Endodermal cell (in vitro differentiated cells): ENCODE data around the gene GEMIN7. TPM values are rescaled to one million over a fixed set of nuclear protein-coding genes. Genes with fewer than 3 reads are reported as not detected.

ENCODE experiments used
- DNase-seq: peaks from one replicate; pipeline ENCODE4 v3.0.0-alpha.2; 2017
- H3K27ac ChIP-seq: 2 replicates; pipeline ENCODE4 v1.5.1; 2013; ENCODE audit warnings: mild to moderate bottlenecking, low read depth, low read length, moderate library complexity
- H3K27me3 ChIP-seq: 2 replicates; pipeline ENCODE4 v1.6.1; 2013; ENCODE audit warnings: mild to moderate bottlenecking, low read length, moderate library complexity; ENCODE audit not compliant: insufficient read depth, control insufficient read depth, poor library complexity, severe bottlenecking
- H3K36me3 ChIP-seq: 2 replicates; pipeline ENCODE4 v1.7.0; 2013; ENCODE audit warnings: mild to moderate bottlenecking, low read length, moderate library complexity; ENCODE audit not compliant: control insufficient read depth, insufficient read depth
- H3K4me1 ChIP-seq: one replicate; pipeline ENCODE4 v1.7.0; 2013; ENCODE audit warnings: low read length; ENCODE audit not compliant: control insufficient read depth, insufficient read depth
- H3K4me3 ChIP-seq: 2 replicates; pipeline ENCODE4 v1.5.1; 2013; ENCODE audit warnings: mild to moderate bottlenecking, low read length, moderate library complexity
- H3K9ac ChIP-seq: 2 replicates; pipeline ENCODE4 v1.6.1; 2013; ENCODE audit warnings: mild to moderate bottlenecking, low read length, moderate library complexity; ENCODE audit not compliant: poor library complexity, severe bottlenecking; ENCODE audit errors: extremely low read depth
- H3K9me3 ChIP-seq: 2 replicates; pipeline ENCODE4 v1.6.1; 2013; ENCODE audit warnings: mild to moderate bottlenecking, low read length, moderate library complexity; ENCODE audit not compliant: control insufficient read depth
- H3K27ac Mint-ChIP-seq: 2 replicates; pipeline ENCODE4 v1.8.0; 2020; ENCODE audit warnings: mixed read lengths
- H3K27me3 Mint-ChIP-seq: 2 replicates; pipeline ENCODE4 v1.8.0; 2021; ENCODE audit warnings: mild to moderate bottlenecking, mixed read lengths; ENCODE audit not compliant: insufficient read depth
- H3K36me3 Mint-ChIP-seq: 2 replicates; pipeline ENCODE4 v1.8.0; 2020; ENCODE audit warnings: low read depth, mixed read lengths
- H3K4me1 Mint-ChIP-seq: 2 replicates; pipeline ENCODE4 v1.8.0; 2020; ENCODE audit warnings: mixed read lengths
- H3K4me3 Mint-ChIP-seq: 2 replicates; pipeline ENCODE4 v1.8.0; 2020; ENCODE audit warnings: mild to moderate bottlenecking, moderate library complexity, mixed read lengths
- H3K9me3 Mint-ChIP-seq: 2 replicates; pipeline ENCODE4 v1.8.0; 2020; ENCODE audit warnings: mild to moderate bottlenecking, mixed read lengths
- WGBS, 2 experiments: methylation state at CpG; one replicate each; pipeline versions ENCODE4 v1.1.5 to v1.1.7; 2013; ENCODE audit warnings: missing lambda C conversion rate in 2 of 2, mixed read lengths in 1 of 2; ENCODE audit not compliant: insufficient coverage in 1 of 2, insufficient read length in 1 of 2; 5-methylcytosine and 5-hydroxymethylcytosine counted together
- total RNA-seq, 2 donors: library from RNA; stranded (reverse); fragmentation: NEBNext Ultra II Directional in 1 of 2; extraction: Animal tissue kit (Norgen Biotek cat#: 25700) in 1 of 2; gene quantifications; 2 replicates in 1 of 2; 3 replicates in 1 of 2; pipeline ENCODE4 v1.2.1, GENCODE V29; 2021
- TF ChIP-seq, protein P1 (sequence below): fragments of 200-600 bp; sonication (generic); conservative IDR thresholded peaks from 2 replicates; pipeline ENCODE4 v1.5.0; 2021; ENCODE audit warnings: antibody characterized with exemption, mild to moderate bottlenecking

Gene GEMIN7
- total RNA-seq, 2 donors from 2014 or later: 56.3 to 56.6 TPM

DNA sequence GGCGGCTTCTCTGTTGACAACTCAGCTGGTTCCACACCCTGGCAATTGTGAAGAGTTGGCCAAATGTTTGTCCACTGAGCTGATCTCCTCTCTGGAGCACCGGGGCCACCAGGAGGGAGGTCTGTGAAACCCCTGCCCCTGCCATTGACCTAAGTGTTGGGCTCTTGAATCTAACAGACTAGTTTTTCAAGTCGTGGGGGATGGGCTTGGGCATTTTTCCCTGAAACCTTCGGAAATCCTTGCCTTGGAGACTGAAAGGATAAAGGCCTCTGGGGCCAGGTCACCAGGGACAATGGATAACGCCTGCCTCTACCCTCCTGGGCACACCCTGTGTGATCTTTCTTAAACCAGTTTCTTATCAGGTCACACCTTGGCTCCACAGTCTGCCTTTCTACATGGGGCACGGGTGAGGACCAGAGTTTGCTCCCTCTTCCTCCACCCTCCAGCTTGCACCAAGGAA, 881 bp downstream of the GEMIN7 start:
- H3K9ac ChIP-seq: peak overlapping the region; percentile 98
- peak overlapping the region; percentile 71 for H3K27ac ChIP-seq
- peaks cover 29% of the 10 kb centered on the region for H3K4me1 Mint-ChIP-seq
- TF ChIP-seq, protein P1, sequence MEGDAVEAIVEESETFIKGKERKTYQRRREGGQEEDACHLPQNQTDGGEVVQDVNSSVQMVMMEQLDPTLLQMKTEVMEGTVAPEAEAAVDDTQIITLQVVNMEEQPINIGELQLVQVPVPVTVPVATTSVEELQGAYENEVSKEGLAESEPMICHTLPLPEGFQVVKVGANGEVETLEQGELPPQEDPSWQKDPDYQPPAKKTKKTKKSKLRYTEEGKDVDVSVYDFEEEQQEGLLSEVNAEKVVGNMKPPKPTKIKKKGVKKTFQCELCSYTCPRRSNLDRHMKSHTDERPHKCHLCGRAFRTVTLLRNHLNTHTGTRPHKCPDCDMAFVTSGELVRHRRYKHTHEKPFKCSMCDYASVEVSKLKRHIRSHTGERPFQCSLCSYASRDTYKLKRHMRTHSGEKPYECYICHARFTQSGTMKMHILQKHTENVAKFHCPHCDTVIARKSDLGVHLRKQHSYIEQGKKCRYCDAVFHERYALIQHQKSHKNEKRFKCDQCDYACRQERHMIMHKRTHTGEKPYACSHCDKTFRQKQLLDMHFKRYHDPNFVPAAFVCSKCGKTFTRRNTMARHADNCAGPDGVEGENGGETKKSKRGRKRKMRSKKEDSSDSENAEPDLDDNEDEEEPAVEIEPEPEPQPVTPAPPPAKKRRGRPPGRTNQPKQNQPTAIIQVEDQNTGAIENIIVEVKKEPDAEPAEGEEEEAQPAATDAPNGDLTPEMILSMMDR: no peak
- H3K4me1 ChIP-seq: peaks cover 6% of the 10 kb centered on the region
- H3K4me3 ChIP-seq: peak overlapping the region; percentile 99
- H3K36me3 ChIP-seq: peaks cover 23% of the 10 kb centered on the region
- peaks cover 21% of the 10 kb centered on the region for H3K36me3 Mint-ChIP-seq
- peak; percentile 89 for DNase-seq
- H3K4me3 Mint-ChIP-seq: peak overlapping the region; percentile 99
- no peaks in the 10 kb centered on the region for H3K27me3 ChIP-seq
- WGBS, 2 experiments: 0 to 1% methylated on average over 5 to 6 of the region's 6 CpGs
- no peaks in the 10 kb centered on the region for H3K27me3 Mint-ChIP-seq
- no peaks in the 10 kb centered on the region for H3K9me3 ChIP-seq
- H3K9me3 Mint-ChIP-seq: no peaks in the 10 kb centered on the region
- peak overlapping the region; percentile 99 for H3K27ac Mint-ChIP-seq

DNA sequence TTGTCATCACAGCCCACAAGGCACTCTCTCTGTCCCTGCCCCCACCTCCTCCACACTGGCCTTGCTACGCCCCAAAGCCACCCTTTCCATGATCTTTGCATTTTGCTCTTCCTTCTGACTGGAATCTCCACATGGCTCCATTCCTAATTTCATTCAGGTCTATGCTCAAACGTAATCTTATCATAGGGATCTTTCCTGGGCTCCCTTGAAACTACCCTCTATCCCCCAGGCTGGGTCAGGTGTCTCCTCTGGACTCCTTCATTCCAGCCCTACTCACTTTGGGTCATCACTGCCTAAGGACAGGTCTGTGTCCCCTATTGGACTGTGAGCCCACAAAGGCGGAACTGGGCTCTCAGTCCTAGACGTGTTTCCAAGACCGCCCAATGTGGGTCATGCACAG, 3.1 kb downstream of the GEMIN7 start:
- Mint-ChIP-seq H3K4me1 (peaks cover 29% of the 10 kb centered on the region), H3K36me3 (peaks cover 39% of the 10 kb centered on the region), H3K27ac (peak overlapping the region; percentile 5), H3K4me3 (peak overlapping the region; percentile 99), H3K9me3 (no peaks in the 10 kb centered on the region), H3K27me3 (no peaks in the 10 kb centered on the region)
- Histone ChIP-seq H3K4me1 (no peaks in the 10 kb centered on the region), H3K36me3 (peaks cover 38% of the 10 kb centered on the region), H3K27me3 (no peaks in the 10 kb centered on the region), H3K9ac (no peak overlapping the region), H3K9me3 (no peaks in the 10 kb centered on the region), H3K27ac (no peak overlapping the region), H3K4me3 (no peak overlapping the region)
- 96 to 97% methylated on average over 5 of the region's 5 CpGs for WGBS, 2 experiments
- DNase-seq: no peak
- TF ChIP-seq, protein P1: no peak

DNA sequence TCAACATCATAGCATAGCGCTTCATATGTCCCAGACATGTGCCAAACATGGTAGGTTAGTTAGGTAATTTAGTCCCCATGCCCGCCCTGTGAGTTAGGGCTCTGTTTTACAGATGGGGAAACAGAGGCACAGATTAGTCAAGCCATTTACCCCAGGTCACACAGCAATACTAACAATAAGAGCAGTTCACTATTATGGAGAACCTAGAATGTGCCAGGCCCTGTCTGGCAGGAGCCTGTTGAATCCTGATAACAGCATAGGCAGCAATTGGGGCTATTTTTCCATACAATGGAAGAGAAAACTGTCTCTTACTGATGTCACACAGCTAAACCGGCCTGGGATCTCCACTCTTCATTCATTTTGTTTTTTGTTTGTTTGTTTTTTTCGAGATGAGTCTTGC, 7.4 kb downstream of the GEMIN7 start:
- Histone ChIP-seq H3K9me3 (no peaks in the 10 kb centered on the region), H3K27me3 (no peaks in the 10 kb centered on the region), H3K4me3 (no peak overlapping the region), H3K36me3 (peaks cover 74% of the 10 kb centered on the region), H3K9ac (no peak overlapping the region), H3K27ac (no peak overlapping the region), H3K4me1 (no peaks in the 10 kb centered on the region)
- Mint-ChIP-seq H3K27me3 (no peaks in the 10 kb centered on the region), H3K27ac (peak overlapping the region; percentile 44), H3K4me3 (no peak overlapping the region), H3K9me3 (no peaks in the 10 kb centered on the region), H3K36me3 (peaks cover 64% of the 10 kb centered on the region), H3K4me1 (peaks cover 27% of the 10 kb centered on the region)
- TF ChIP-seq, protein P1: no peak
- 95 to 100% methylated on average over 2 to 4 of the region's 4 CpGs for WGBS, 2 experiments
- no peak for DNase-seq
